GM18498 (cell line): Measurements from ENCODE around the gene CLIP1.
"Not testable (repeated sequence)": the region's sequence is repeated elsewhere in the genome, so short reads cannot be mapped to it uniquely, and the experiment has no call there.

Source experiments
- ATAC-seq: cut with Tn5 transposase; IDR thresholded peaks from one replicate; pipeline ENCODE4 v1.9.1; 2021; ENCODE audit warnings: mild to moderate bottlenecking, moderate library complexity; ENCODE audit not compliant: unreplicated experiment

The CLIP1 gene

DNA sequence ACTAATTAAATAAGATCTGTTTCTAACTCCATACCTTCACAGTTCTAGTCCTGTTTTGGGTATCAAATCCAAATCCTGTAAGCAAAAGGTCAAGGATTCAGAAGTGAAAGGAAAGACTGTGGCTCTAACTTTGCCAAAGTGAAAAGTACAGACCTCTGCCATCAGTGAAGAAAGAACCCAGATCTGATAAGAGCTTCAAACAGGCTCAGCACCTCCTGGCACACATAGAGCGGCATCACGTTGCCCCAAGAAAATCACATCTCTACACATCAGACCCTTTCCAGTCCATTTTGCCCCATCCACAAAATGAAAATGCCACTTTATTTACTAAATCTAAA lies 23.2 kb downstream of the CLIP1 start:
- ATAC-seq: no peak

DNA sequence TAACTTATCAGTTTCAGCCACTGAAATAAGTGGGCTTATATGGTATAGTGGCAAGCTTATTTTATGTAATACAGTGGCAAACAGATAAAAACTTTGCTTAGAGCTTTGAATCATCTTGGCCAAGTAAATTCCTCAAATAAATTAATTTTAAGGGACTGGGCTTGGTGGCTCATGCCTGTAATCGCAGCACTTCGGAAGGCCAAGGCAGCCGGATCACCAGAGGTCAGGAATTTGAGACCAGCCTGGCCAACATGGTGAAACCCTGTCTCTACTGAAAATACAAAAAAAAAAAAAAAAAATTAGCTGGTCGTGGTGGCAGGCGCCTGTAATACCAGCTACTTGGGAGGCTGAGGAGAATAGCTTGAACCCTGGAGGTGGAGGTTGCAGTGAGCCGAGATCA lies 24.5 kb downstream of the CLIP1 start:
- not testable (repeated sequence) for ATAC-seq

DNA sequence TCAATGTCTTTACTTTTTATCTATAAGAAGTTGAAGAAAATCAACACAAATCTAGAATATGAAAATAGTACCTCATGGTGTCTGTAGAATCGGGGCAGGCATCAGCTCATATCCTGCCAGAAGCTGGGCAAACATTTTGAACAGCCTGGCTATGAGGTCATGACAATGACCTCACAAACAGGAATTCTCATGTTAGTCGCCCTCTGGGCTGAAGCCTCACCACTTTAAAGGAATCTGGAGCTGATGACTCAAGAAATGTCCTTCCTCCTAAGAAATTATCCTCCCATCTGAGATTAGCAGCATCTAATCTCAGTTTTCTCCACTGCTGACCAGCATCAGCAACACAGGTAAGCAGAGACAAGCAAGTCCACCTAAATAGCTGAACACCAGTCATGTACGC lies 27.1 kb downstream of the CLIP1 start:
- no peak for ATAC-seq

DNA sequence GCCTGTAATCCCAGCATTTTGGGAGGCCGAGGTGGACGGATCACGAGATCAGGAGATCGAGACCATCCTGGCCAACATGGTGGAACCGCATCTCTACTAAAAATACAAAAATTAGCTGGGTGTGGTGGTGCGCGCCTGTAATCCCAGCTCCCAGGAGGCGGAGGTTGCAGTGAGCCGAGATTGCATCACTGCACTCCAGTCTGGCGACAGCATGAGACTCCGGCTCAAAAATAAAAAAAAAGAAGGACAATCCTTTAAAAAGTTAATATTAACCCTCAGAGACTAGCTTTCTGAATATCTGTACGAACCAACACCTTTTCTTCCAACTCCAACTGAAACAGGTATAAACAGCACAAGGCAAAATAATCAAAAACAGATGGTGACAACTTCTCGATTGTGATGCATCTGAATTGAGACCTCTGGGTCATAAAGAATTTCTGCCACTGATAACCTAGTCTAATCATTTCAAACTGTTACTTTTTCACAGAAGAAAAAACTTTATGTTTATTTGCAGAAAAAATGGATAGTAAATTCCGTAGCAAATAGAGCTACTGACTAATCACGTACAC lies 27.8 kb downstream of the CLIP1 start:
- ATAC-seq: no peak

DNA sequence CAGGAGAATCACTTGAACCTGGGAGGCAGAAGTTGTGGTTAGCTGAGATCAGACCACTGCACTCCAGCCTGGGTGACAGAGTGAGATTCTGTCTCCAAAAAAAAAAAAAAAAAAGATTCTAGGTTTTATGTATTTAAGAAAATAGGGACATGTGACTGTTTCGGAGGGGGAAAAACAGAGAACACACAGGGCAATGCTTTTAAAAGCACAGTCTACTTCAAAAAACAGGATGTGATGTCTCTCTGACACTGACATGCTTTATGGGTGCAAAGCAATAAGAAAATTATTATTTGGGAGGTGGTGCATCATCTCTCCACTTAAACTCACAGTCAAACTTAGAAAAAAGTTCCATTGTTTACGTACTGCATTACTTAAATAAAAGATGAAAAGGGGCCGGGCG lies 28.7 kb downstream of the CLIP1 start:
- ATAC-seq: no peak

DNA sequence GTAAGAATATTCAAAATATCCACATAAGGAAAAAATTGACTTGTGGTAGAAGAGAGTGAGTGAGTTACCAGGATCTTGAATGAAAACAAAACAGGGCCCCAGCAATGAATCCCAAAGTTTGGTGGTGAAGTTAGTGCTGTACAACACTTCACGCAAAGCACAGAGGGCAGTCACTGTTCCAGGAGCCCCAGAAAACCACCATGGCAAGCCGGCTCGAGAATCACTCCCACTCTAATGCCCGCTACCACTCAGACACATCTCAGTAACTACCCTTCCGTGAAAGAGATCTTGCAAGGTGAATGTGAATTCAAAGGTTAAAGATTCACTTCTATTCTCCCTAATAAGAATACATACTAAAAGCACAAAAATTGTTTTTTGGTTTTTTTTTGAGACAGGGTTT lies 30.1 kb downstream of the CLIP1 start:
- ATAC-seq: no peak

DNA sequence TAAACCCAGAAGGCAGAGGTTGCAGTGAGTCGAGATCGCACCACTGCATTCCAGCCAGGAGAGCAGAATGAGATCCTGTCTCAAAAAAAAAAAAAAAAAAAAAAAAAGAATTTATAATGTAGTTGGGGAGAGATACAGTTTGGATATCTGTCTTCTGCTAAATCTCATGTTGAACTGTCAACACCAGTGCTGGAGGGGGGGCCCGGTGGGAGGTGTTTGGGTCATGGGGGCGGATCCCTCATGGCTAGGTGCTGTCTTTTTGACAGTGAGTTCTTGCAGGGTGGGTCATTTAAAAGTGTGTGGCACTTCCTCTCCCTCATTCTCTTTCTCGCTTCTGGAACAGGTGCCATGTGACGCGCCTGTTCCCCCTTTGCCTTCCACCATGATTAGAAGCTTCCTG lies 32.8 kb downstream of the CLIP1 start:
- ATAC-seq: no peak

DNA sequence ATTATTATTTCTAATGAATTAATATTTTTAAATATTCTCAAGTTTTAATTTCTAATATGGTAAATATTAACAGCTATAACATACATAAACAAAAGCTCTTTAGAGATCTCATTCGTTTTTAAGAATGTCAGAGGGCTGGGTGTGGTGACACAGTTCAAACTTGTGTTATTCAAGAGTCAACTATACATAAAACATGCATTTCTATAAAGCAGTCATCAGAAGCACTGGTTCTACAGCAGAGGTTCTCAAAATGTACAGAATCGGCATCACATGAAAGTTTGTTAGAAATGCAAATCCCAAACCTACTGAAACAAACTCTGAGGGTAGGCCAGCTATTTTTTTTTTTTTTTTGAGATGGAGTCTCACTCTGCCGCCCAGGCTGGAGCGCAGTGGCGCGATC lies 34.6 kb downstream of the CLIP1 start:
- ATAC-seq: no peak

DNA sequence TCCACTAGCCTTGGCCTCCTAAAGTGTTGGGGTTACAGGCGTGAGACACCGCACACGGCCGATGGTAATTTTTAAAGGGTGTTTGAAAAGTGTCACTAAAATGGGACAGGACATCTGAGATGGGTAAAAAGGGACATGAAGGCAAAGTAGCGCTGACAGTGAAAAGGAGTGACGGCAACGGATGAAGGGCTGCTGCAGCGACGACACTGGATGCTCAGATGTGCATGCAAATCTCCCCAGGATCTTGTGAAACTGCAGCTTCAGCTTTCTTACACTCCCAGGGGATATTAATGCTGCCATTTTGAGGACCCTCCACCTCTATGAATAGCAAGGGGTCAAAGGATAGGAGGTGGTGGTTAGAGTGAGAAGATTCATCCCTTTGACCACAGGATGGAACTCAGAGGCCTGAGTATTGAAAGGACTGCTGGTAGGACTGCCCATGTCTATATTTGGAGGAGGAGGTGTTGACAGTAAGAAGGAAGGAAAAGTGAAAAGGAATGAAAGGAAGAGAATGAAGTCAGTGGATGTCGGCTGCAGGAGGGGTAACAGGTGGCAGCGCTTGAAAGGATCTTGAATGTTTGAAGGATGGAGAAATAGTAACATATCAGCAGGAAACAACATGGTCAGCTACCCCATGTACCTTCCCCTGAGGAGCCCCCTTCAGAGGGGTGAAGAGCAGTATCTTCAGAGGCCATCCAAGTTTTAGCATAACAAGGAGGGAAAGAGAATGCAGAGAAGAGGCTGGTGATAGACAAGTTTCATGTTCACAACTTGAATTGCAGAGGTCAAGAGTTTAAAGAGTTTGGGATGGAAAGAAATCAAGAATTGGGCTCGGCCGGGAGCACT lies 37.1 kb downstream of the CLIP1 start:
- no peak for ATAC-seq

DNA sequence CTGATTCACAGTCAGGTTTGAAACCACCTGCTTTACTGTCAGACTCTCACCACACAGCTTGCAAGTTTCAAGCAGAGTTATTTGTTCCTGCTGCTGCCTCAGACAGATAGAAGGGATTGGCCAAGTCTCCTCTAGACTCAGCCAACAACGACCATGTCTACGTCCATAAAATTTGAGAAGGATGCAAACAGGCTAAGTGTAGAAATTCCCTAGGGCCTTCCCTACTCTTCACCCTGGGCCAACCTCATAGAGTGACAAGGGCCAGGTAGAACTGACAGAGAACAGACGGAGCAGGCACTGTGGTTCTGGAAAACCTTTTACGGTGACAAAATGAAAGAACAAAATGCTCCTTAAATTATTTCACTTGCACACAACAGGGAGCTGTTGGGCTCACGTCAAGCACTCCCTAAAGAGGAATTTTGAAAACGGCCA lies 39.5 kb downstream of the CLIP1 start:
- no peak for ATAC-seq

DNA sequence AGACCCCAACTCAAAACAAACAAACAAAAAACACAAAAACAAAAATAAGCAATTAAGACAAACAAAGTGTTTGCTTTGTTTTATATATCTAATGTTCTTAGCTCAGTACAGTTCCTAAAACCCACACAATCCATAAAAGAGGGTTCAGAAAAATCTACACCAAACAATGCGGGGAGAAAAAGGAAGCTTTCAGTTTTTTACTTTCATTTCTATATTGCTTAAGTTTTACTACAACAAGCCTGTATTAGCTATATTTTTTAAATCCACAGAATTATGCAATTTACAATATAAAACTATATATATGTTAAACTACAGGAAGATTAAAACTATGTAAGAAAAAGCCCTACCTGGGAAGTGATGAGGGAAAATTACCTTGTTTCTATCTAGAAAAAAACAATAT lies 41.4 kb downstream of the CLIP1 start:
- no peak for ATAC-seq

DNA sequence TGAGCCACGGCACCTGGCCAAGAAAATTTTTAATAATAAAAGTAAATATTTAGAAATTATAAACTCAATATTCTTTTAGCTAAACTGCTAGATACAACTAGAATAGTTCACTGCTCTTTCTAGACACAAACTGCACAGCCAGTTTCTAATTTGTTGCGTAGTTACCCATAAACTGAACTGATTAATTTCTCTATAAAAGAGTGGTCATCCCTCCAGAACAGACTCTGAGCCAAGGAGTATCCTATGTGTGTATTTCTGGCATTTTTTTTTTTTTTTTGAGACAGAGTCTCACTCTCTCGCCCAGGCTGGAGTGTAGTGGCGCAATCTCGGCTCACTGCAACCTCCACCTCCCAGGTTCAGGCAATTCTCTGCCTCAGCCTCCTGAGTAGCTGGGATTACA lies 45.7 kb downstream of the CLIP1 start:
- ATAC-seq: not testable (repeated sequence)

DNA sequence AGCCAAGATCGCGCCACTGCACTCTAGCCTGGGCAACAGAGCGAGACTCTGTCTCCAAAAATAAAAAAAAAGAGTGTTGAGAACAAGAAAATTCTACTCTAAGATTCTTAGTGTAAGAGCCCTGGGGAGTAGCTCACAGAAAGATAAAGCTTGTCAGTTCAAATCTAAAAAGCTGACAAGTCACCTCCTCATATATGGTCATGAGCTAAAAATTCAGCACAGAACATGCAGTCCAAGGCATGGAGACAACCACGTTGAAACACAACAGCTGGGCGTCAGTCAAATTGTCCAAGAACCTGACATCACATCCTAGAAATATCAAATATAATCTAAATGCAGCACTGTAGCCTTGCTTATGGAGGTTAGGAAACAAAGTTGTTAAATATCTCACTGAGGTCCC lies 47.8 kb downstream of the CLIP1 start:
- ATAC-seq: no peak

DNA sequence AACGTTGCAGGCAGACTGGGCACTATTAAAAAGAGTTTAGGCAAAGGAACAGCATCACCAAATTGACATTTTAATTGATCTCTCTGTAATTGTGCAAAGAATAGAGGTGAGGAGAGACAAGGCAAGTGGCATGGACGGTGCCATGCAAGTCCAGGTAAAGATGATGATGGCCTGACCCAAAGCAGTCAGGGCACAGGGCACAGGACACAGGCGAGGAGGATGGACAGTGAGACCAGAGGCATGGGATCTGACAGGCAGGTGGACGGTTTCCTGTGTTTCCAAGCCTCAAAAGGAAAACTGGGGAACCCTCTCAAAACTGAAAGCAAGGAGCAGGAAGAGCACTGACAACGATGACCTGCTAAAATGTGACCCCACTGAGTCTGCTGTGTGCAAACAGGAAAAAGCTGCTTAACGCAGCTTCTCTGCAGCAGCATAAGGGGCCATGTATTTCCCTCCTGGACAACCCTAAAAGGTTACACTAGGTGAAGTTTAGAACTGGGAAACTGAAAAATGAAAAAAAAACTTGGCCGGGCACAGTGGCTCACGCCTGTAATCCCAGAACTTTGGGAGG lies 50.9 kb downstream of the CLIP1 start:
- no peak for ATAC-seq

DNA sequence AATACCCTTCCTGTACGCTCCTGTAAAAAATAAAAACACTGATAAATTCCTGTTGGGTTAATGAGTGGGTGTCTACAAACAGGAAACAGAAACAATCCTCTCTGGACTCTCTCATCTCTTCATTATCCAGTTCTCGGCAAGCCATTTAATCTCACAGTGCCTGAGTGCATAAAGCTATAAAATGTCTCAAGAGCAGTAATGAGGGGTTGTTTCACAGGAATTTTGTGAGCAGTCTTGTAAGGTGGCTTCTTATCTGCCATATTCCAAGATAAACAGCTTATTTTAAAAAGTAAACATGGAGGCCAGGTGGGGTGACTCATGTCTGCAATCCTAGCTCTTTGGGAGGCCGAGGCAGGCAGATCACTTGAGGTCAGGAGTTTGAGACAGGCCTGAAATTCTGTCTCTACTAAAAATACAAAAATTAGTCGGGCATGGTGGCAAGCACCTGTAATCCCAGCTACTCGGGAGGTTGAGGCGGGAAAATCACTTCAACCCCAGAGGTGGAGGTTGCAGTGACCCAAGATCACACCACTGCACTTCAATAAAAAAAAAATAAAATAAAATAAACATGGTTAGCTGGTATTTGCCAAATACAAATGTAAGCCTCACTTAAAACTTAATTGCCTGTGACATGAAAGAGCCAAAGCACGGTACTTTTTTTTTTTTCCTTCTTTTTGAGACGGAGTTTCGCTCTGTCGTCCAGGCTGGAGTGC lies 54.0 kb downstream of the CLIP1 start:
- no peak for ATAC-seq

DNA sequence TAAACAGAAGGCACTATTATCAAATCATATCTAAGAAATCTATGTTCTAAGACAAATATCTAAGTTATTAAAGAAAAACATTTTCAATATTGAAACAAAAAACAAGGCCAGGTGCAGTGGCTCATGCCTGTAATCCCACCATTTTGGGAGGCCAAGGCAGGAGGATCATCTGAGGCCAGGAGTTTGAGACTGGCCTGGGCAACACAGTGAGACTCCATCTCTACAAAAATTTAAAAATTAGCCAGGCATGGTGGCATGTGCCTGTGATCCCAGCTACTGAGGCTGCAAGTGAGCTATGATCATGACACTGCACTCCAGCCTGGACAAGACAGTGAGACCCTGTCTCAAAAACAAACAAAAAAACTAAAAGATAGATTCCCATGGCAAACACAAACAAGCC lies 54.8 kb downstream of the CLIP1 start:
- ATAC-seq: not testable (repeated sequence)

DNA sequence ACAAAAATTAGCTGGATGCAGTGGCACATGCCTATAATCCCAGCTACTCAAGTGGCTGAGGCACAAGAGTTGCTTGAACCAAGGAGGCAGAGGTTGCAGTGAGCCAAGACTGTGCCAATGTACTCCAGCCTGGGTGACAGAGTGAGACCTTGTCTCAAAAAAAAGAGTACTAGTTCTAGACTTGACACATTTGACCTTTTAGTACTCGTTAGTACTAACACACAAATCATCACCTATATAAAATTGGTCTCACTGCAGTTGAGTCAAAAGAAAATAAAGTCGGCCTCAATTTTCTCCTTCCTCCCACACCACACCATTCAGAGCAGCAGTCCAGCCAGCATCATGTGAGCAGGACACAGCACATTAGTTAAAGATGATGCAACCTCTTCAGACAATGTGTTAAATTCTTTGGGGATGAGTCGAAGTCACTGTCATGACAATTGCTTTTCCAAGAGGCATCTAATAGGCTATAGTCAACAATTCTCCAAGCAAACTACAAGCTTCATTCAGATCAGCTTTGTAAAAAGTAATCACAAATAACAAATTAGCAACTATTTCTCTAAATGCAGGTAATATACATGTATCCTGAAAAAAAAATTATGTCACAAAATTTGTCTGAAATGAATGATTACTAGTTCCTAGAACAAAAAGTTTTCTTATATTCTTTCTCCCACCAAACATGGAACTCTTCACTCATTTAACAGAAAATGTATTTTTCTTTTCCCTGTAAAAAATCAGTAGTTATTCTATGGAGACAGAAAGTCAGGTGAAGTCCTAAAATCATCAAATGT lies 55.6 kb downstream of the CLIP1 start:
- no peak for ATAC-seq

DNA sequence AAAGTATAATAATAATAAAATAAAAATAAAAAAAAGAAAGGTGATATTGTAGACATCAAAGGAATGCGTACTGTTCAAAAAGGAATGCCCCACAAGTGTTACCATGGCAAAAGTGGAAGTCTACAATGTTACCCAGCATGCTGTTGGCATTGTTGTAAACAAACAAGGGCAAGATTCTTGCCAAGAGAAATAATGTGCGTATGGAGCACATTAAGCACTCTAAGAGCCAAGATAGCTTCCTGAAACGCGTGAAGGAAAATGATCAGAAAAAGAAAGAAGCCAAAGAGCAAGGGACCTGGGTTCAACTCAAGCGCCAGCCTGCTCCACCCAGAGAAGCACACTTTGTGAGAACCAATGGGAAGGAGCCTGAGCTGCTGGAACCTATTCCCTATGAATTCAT lies 57.2 kb downstream of the CLIP1 start:
- ATAC-seq: not testable (repeated sequence)

DNA sequence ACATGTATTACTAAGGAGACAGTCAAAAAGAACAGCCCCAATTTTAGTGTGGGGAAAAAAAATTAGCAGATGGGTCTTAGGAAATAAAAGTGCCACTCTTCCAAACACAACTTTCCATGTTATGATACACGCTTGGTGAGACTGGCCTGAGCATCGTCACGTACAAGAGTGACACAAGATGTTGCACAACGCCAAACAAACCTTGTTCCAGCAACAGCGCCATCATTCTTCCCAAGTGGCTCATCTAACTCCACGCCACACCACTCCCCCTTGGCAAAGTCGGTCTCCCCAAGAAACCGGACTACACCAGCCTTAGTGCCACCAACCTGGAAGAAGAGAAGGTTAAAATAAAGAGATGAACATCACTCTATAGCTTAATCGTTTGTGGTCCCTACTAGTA lies 58.7 kb downstream of the CLIP1 start:
- no peak for ATAC-seq

DNA sequence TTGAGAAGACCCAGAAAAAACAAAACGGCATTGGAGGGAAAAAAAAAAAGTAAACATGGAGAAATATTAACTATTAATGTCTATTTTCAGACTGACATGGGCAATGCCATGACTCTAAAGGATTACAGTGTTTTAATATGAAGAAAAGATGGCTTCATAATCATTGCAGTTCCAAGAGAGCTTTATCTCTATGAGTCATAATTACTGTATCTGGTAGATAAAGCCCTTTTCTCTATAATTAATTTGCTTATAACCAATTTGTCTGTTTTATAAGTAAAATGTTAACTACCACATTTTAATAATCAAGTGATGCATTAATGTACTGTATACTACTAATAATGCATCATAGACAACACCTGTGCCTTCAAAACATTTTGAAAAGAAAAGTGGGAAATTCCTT lies 59.7 kb downstream of the CLIP1 start:
- ATAC-seq: no peak

DNA sequence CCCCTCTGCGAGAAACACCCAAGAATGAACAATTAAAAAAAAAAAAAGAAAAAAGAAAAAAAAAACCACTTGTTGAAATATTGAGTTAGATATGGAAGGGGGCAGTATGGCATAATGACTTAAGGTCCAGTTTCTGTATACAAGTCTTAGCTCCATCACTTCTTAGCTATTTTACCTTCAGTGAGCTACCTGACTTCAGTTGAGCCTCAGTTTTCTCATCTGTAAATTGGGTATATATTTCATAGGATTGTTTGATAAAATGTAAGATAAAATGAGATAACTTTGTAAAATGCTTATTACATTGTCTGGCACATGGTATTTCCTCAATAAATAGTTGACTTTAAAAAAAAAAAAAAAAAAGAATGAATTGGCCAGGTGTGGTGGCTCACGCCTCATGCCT lies 64.1 kb downstream of the CLIP1 start:
- ATAC-seq: not testable (repeated sequence)
